Measurements from ENCODE around the gene ARL2. TPM values are rescaled to one million over a fixed set of nuclear protein-coding genes. Genes with fewer than 3 reads are reported as not detected.

Gene ARL2
- total and polyA plus RNA-seq, 2 donors (not counting 3 experiments of a cell fraction or from before 2014, with no cell fraction given) = 109 to 259 TPM

DNA sequence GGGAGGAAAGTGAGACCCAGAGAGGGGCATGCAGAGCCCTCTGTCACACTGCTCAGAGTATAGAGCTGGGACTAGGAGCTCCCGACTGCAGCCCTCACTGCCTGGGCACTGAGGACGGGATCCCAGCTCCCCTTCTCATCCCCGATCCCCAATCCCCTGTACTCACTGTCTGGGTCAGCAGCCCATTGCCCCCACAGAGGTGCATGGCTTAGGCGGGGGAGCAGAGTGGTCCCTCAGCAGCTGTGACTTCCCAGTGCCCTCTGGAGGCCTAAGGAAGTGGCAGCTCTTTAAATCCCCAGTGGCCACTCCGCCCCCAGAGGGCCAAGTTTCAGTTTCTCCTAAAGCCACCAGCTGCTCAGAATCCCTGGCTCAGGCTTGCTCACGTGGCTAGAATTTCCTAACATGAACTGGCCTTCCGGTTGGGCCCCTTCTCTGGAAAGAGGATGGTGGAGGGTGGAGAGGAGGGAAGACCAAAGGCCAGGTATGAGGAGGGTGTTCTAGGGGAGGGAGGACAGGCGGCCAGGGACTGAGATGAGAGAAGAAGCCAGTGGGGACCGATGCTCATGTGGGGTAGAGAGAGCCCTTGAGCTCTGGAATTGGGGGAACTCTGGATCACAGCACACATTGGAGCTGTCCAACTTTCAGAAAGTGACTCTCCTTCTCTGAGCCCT is 17.1 kb upstream of the ARL2 start, which contains the start of gene BATF2:
Gene BATF2 (minus strand): TSS at position 262 of the 671 bp plus-strand sequence. CDS start 57 bp downstream, at position 205.
- Histone ChIP-seq H3K4me2 (ENCODE audit: insufficient read depth, low read length) (peak within 1 kb of the TSS; percentile 21), H3K79me2 (ENCODE audit: control insufficient read depth, insufficient read depth, low read length) (no peaks in the 10 kb centered on the region), H3K4me1 (ENCODE audit: control insufficient read depth, extremely low read depth, insufficient read depth, low read length) (no peaks in the 10 kb centered on the region), H3K27ac (ENCODE audit: insufficient read depth, low read depth, low read length) (no peak within 1 kb of the TSS), H4K20me1 (replicated peaks; ENCODE audit: control insufficient read depth, extremely low read depth, insufficient read depth, low read length) (no peaks in the 10 kb centered on the region), H3K9me3 (replicated peaks; ENCODE audit: control insufficient read depth, insufficient read depth, low read length) (no peaks in the 10 kb centered on the region), H3K9ac (replicated peaks; ENCODE audit: extremely low read depth, insufficient read depth, low read length) (no peak within 1 kb of the TSS), H3K9me1 (replicated peaks; ENCODE audit: control insufficient read depth, extremely low read depth, insufficient read depth, low read length) (no peaks in the 10 kb centered on the region), H3K4me3 (replicated peaks in 1 of 3; ENCODE audit: insufficient read depth in 1 of 3, low read depth in 1 of 3, low read length in 3 of 3) (peak within 1 kb of the TSS in 1 of 3 experiments; percentile 14), H3K27me3 (ENCODE audit: control insufficient read depth in 2 of 2, insufficient read depth in 2 of 2, low read length in 2 of 2) (no peaks in the 10 kb centered on the region), H2AFZ (ENCODE audit: low read depth, low read length) (peak within 1 kb of the TSS; percentile 66), H3K36me3 (ENCODE audit: control insufficient read depth in 2 of 2, extremely low read depth in 1 of 2, insufficient read depth in 2 of 2, low read length in 2 of 2) (no peaks in the 10 kb centered on the region)
- DNase-seq (ENCODE audit: low read depth, low spot score) (peak; percentile 73), FAIRE-seq (peak; percentile 91)
- intact Hi-C loops (cut with micrococcal nuclease) = loop anchor here (1.0 to 2.0 kb wide), 3 partner anchors 72 to 150 kb away; partner anchors contain the start of genes ATG2A and PPP2R5B
- dilution Hi-C loops (cut with MboI; ENCODE audit: extremely low pct_ligation_motif_present, low sequenced_read_pairs) = no loop called here
- TF ChIP-seq POLR2AphosphoS5 (IDR thresholded peaks at IDR 0.05; ENCODE audit: insufficient read depth, low read depth, low read length) = peak; percentile 56
- TF ChIP-seq, protein P1, sequence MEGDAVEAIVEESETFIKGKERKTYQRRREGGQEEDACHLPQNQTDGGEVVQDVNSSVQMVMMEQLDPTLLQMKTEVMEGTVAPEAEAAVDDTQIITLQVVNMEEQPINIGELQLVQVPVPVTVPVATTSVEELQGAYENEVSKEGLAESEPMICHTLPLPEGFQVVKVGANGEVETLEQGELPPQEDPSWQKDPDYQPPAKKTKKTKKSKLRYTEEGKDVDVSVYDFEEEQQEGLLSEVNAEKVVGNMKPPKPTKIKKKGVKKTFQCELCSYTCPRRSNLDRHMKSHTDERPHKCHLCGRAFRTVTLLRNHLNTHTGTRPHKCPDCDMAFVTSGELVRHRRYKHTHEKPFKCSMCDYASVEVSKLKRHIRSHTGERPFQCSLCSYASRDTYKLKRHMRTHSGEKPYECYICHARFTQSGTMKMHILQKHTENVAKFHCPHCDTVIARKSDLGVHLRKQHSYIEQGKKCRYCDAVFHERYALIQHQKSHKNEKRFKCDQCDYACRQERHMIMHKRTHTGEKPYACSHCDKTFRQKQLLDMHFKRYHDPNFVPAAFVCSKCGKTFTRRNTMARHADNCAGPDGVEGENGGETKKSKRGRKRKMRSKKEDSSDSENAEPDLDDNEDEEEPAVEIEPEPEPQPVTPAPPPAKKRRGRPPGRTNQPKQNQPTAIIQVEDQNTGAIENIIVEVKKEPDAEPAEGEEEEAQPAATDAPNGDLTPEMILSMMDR (IDR thresholded peaks at IDR 0.05; ENCODE audit: extremely low read depth in 1 of 2, insufficient read depth in 1 of 2, low read depth in 1 of 2, low read length in 2 of 2) = peak; percentile 39 to 65
- no peak for TF ChIP-seq MYC (IDR thresholded peaks at IDR 0.05; ENCODE audit: low read depth, low read length)
- ChIA-PET CTCF (interaction anchor here (0.7 to 4.2 kb wide), 30 partner anchors 9 to 212 kb away, joined by 3 to 40 read pairs (median 5); partner anchors contain the start of genes ARL2, ATG2A, CDC42BPG and GPHA2), POLR2A (interaction anchor here (0.8 kb wide), 1 partner anchor 18 kb away, joined by 3 read pairs; the partner anchor contains the start of gene ARL2)
- no TSS peak for BruUV-seq (replicated peaks)

DNA sequence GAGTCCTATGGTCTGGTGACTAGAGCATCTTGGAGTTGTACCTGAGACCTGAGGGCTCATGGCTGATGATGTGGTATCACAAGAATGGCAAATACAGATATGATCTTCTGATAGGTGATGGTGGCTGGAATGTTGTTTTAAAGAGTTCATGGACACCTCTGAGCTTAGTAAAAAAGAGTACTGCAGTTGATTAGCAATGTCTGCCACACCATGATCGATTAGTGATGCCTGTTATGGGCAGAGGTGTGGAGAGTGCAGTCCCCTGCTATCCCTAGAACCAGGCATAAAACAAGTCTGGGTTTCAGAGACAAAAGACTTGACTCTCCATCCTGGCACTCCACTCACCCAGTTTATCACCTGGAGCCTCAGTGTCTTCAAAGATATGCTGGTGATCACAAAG is 15.8 kb upstream of the ARL2 start:
- no peak overlapping the region for H3K4me2 ChIP-seq (ENCODE audit: insufficient read depth, low read length)
- no TSS peak for BruUV-seq (replicated peaks)
- ChIA-PET CTCF (interaction anchor here (0.8 to 4.2 kb wide), 8 partner anchors 9 to 154 kb away, joined by 3 to 40 read pairs (median 12); partner anchors contain the start of genes ARL2, ATG2A, CDC42BPG and GPHA2), POLR2A (no interaction called here)
- no peak for DNase-seq (ENCODE audit: low read depth, low spot score)
- no peaks in the 10 kb centered on the region for H3K9me3 ChIP-seq (replicated peaks; ENCODE audit: control insufficient read depth, insufficient read depth, low read length)
- no peaks in the 10 kb centered on the region for H3K4me1 ChIP-seq (ENCODE audit: control insufficient read depth, extremely low read depth, insufficient read depth, low read length)
- no peak overlapping the region for H3K4me3 ChIP-seq (replicated peaks in 1 of 3; ENCODE audit: insufficient read depth in 1 of 3, low read depth in 1 of 3, low read length in 3 of 3)
- no peak for FAIRE-seq
- H3K27me3 ChIP-seq (ENCODE audit: control insufficient read depth in 2 of 2, insufficient read depth in 2 of 2, low read length in 2 of 2) = no peaks in the 10 kb centered on the region
- H3K9ac ChIP-seq (replicated peaks; ENCODE audit: extremely low read depth, insufficient read depth, low read length) = no peak overlapping the region
- no peak for TF ChIP-seq MYC (IDR thresholded peaks at IDR 0.05; ENCODE audit: low read depth, low read length)
- no peak for TF ChIP-seq POLR2A (IDR thresholded peaks at IDR 0.05; ENCODE audit: low read depth, low read length)
- TF ChIP-seq, protein P1 (IDR thresholded peaks at IDR 0.05; ENCODE audit: extremely low read depth in 1 of 2, insufficient read depth in 1 of 2, low read depth in 1 of 2, low read length in 2 of 2) = no peak
- no peak for TF ChIP-seq POLR2AphosphoS5 (IDR thresholded peaks at IDR 0.05; ENCODE audit: insufficient read depth, low read depth, low read length)
- TF ChIP-seq GATA2 (IDR thresholded peaks at IDR 0.05; ENCODE audit: insufficient read depth, insufficient read length, low read depth, low read length) = no peak
- TF ChIP-seq EZH2 (IDR thresholded peaks at IDR 0.05; ENCODE audit: borderline replicate concordance, low read depth, low read length, severe bottlenecking) = no peak
- no peak for TF ChIP-seq FOS (IDR thresholded peaks at IDR 0.05; ENCODE audit: borderline replicate concordance, insufficient read depth, low read length)
- TF ChIP-seq, protein P2, sequence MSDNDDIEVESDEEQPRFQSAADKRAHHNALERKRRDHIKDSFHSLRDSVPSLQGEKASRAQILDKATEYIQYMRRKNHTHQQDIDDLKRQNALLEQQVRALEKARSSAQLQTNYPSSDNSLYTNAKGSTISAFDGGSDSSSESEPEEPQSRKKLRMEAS (IDR thresholded peaks at IDR 0.05; ENCODE audit: insufficient read depth, insufficient read length) = no peak
- no peak for TF ChIP-seq JUN (IDR thresholded peaks at IDR 0.05; ENCODE audit: borderline replicate concordance, insufficient read depth, insufficient read length, low read depth)
- H4K20me1 ChIP-seq (replicated peaks; ENCODE audit: control insufficient read depth, extremely low read depth, insufficient read depth, low read length) = no peaks in the 10 kb centered on the region
- no peaks in the 10 kb centered on the region for H3K79me2 ChIP-seq (ENCODE audit: control insufficient read depth, insufficient read depth, low read length)
- no peak overlapping the region for H3K27ac ChIP-seq (ENCODE audit: insufficient read depth, low read depth, low read length)
- H3K9me1 ChIP-seq (replicated peaks; ENCODE audit: control insufficient read depth, extremely low read depth, insufficient read depth, low read length) = no peaks in the 10 kb centered on the region
- no peaks in the 10 kb centered on the region for H3K36me3 ChIP-seq (ENCODE audit: control insufficient read depth in 2 of 2, extremely low read depth in 1 of 2, insufficient read depth in 2 of 2, low read length in 2 of 2)
- no peak overlapping the region for H2AFZ ChIP-seq (ENCODE audit: low read depth, low read length)
- dilution Hi-C loops (cut with MboI; ENCODE audit: extremely low pct_ligation_motif_present, low sequenced_read_pairs) = no loop called here
- intact Hi-C loops (cut with micrococcal nuclease) = no loop called here
